Gastroesophageal sphincter (tissue), 4 donors: ENCODE data around the gene UST. TPM values are rescaled to one million over a fixed set of nuclear protein-coding genes. Genes with fewer than 3 reads are reported as not detected.
"Not testable (repeated sequence)": the region's sequence is repeated elsewhere in the genome, so short reads cannot be mapped to it uniquely, and the experiment has no call there.

Source experiments
- ATAC-seq: fragments of 150-250 bp; one replicate; pipeline ENCODE4 v1.9.1; 2016; ENCODE audit warnings: mild to moderate bottlenecking, moderate library complexity
- H3K27ac ChIP-seq, 4 donors: fragments of 200-600 bp; sonication (generic) in 3 of 4; 1 replicate in 3 of 4; 2 replicates in 1 of 4; pipeline ENCODE4 v1.5.1; 2016 to 2019
- H3K27me3 ChIP-seq: fragments of 200-600 bp; sonication (generic); one replicate; pipeline ENCODE4 v1.5.1; 2019
- H3K36me3 ChIP-seq, 2 donors: fragments of 200-600 bp; sonication (generic); one replicate each; pipeline ENCODE4 v1.5.1; 2019; ENCODE audit warnings: control low read depth in 1 of 2
- H3K4me1 ChIP-seq, 3 donors: fragments of 200-600 bp; sonication (generic); 1 replicate in 2 of 3; 2 replicates in 1 of 3; pipeline ENCODE4 v1.5.1; 2016 to 2019; ENCODE audit warnings: control low read depth in 2 of 3
- H3K4me3 ChIP-seq, 2 donors: fragments of 200-600 bp; sonication (generic); one replicate each; pipeline ENCODE4 v1.5.1; 2019; ENCODE audit warnings: mild to moderate bottlenecking in 1 of 2, moderate library complexity in 1 of 2
- H3K9me3 ChIP-seq, 3 donors: fragments of 200-600 bp; sonication (generic); one replicate each; pipeline ENCODE4 v1.5.1; 2017 to 2019; ENCODE audit warnings: control low read depth in 2 of 3
- EP300 ChIP-seq: sonication (generic); formaldehyde crosslinking; IDR thresholded peaks from one replicate; pipeline ENCODE4 v1.6.1; 2017; ENCODE audit warnings: antibody characterized with exemption, mild to moderate bottlenecking
- POLR2A ChIP-seq, 2 donors: fragments of 450-650 bp; IDR thresholded peaks; one replicate each; pipeline ENCODE4 v1.6.1; 2017; ENCODE audit warnings: antibody characterized with exemption in 2 of 2, mild to moderate bottlenecking in 2 of 2, moderate library complexity in 1 of 2
- POLR2AphosphoS5 ChIP-seq: sonication (generic); formaldehyde crosslinking; IDR thresholded peaks from one replicate; pipeline ENCODE4 v1.6.1; 2017; ENCODE audit warnings: antibody characterized with exemption
- WGBS, 2 donors: methylation state at CpG; one replicate each; pipeline ENCODE4 v1.1.5; 2018; ENCODE audit warnings: low coverage in 1 of 2; 5-methylcytosine and 5-hydroxymethylcytosine counted together
- total RNA-seq, 4 donors: library from RNA; depleted of rRNA; stranded (reverse); fragments of >200 nt; gene quantifications; one replicate each; pipeline ENCODE4 v1.1.0, GENCODE V29; 2016
- TF ChIP-seq, protein P1 (sequence below), 4 experiments: fragments of 200-600 bp in 2 of 4; fragments of 450-650 bp in 2 of 4; sonication (generic) in 1 of 4; IDR thresholded peaks; one replicate each; pipeline ENCODE4 v1.5.1; 2017 to 2019; ENCODE audit warnings: antibody characterized with exemption in 4 of 4, mild to moderate bottlenecking in 2 of 4, moderate library complexity in 2 of 4

Gene UST
- total RNA-seq, 4 donors from 2014 or later = 17.4 to 48.1 (median 32.4) TPM

DNA sequence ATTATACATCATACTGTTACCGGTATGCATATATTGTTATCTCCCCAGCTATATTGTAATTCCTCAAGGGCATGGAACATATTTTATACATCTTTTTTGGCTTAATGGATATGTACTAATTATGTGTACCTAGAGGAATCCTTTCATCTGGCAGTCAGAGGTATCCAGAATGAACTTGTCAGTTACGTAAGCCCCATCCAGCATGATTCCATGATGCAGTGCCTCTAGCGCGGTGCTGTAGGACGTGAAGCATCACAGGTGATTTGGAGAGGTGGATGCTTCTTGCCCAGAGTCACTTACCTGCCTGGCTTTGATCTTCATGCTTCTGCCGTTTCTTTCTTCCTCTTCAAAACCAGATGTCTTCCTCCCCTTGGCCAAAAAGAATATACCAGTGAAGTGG lies 159.1 kb downstream of the UST start:
- Histone ChIP-seq H3K4me3 (no peak overlapping the region), H3K4me1 (no peaks in the 10 kb centered on the region), H3K36me3 (no peaks in the 10 kb centered on the region), H3K27ac (no peak overlapping the region), H3K9me3 (no peaks in the 10 kb centered on the region), H3K27me3 (no peaks in the 10 kb centered on the region)
- no peak for ATAC-seq
- TF ChIP-seq POLR2A (IDR thresholded peaks at IDR 0.05) (no peak), EP300 (no peak), POLR2AphosphoS5 (no peak)
- TF ChIP-seq, protein P1, sequence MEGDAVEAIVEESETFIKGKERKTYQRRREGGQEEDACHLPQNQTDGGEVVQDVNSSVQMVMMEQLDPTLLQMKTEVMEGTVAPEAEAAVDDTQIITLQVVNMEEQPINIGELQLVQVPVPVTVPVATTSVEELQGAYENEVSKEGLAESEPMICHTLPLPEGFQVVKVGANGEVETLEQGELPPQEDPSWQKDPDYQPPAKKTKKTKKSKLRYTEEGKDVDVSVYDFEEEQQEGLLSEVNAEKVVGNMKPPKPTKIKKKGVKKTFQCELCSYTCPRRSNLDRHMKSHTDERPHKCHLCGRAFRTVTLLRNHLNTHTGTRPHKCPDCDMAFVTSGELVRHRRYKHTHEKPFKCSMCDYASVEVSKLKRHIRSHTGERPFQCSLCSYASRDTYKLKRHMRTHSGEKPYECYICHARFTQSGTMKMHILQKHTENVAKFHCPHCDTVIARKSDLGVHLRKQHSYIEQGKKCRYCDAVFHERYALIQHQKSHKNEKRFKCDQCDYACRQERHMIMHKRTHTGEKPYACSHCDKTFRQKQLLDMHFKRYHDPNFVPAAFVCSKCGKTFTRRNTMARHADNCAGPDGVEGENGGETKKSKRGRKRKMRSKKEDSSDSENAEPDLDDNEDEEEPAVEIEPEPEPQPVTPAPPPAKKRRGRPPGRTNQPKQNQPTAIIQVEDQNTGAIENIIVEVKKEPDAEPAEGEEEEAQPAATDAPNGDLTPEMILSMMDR (IDR thresholded peaks at IDR 0.05) = no peak
- 91 to 95% methylated on average over 5 to 6 of the region's 6 CpGs for WGBS, 2 donors

GRCh38 chr6:148906386-148906785 lies 159.6 kb downstream of the UST start:
- H3K4me3 ChIP-seq = no peak overlapping the region
- TF ChIP-seq EP300 = no peak
- TF ChIP-seq POLR2A (IDR thresholded peaks at IDR 0.05) = no peak
- TF ChIP-seq POLR2AphosphoS5 = no peak
- TF ChIP-seq, protein P1 (IDR thresholded peaks at IDR 0.05) = no peak
- H3K4me1 ChIP-seq = no peaks in the 10 kb centered on the region
- H3K27me3 ChIP-seq = no peaks in the 10 kb centered on the region
- H3K9me3 ChIP-seq = no peaks in the 10 kb centered on the region
- no peak for ATAC-seq
- 100% methylated on average over 1 of the region's 1 CpG for WGBS, 2 donors
- H3K27ac ChIP-seq = no peak overlapping the region
- H3K36me3 ChIP-seq = no peaks in the 10 kb centered on the region

GRCh38 chr6:148907573-148907972 lies 160.7 kb downstream of the UST start:
- H3K36me3 ChIP-seq = no peaks in the 10 kb centered on the region
- H3K27me3 ChIP-seq = no peaks in the 10 kb centered on the region
- no peak overlapping the region for H3K4me3 ChIP-seq
- no peaks in the 10 kb centered on the region for H3K4me1 ChIP-seq
- no peaks in the 10 kb centered on the region for H3K9me3 ChIP-seq
- no peak overlapping the region for H3K27ac ChIP-seq
- ATAC-seq = no peak
- TF ChIP-seq, protein P1 (IDR thresholded peaks at IDR 0.05) = no peak
- no peak for TF ChIP-seq POLR2A (IDR thresholded peaks at IDR 0.05)
- no peak for TF ChIP-seq EP300
- TF ChIP-seq POLR2AphosphoS5 = no peak
- 96 to 97% methylated on average over 3 to 4 of the region's 4 CpGs for WGBS, 2 donors

- no peaks in the 10 kb centered on the region for H3K4me1 ChIP-seq
- 76 to 80% methylated on average over 3 to 5 of the region's 5 CpGs for WGBS, 2 donors
- H3K27ac ChIP-seq = no peak overlapping the region
- H3K36me3 ChIP-seq = no peaks in the 10 kb centered on the region
- no peak overlapping the region for H3K4me3 ChIP-seq
- TF ChIP-seq, protein P1 (IDR thresholded peaks at IDR 0.05) = no peak
- TF ChIP-seq EP300 (no peak), POLR2AphosphoS5 (no peak), POLR2A (IDR thresholded peaks at IDR 0.05) (no peak)
- no peaks in the 10 kb centered on the region for H3K27me3 ChIP-seq
- no peak for ATAC-seq
- no peaks in the 10 kb centered on the region for H3K9me3 ChIP-seq
Measured at GRCh38 chr6:148912252-148912651, 165.4 kb downstream of the UST start.

- H3K9me3 ChIP-seq = no peaks in the 10 kb centered on the region
- H3K4me1 ChIP-seq = no peaks in the 10 kb centered on the region
- ATAC-seq = no peak
- TF ChIP-seq POLR2AphosphoS5 = no peak
- TF ChIP-seq, protein P1 (IDR thresholded peaks at IDR 0.05) = no peak
- no peak for TF ChIP-seq EP300
- TF ChIP-seq POLR2A (IDR thresholded peaks at IDR 0.05) = no peak
- H3K27me3 ChIP-seq = no peaks in the 10 kb centered on the region
- no peaks in the 10 kb centered on the region for H3K36me3 ChIP-seq
- 30 to 62% methylated on average over 1 of the region's 1 CpG for WGBS, 2 donors
- H3K27ac ChIP-seq = no peak overlapping the region
- H3K4me3 ChIP-seq = no peak overlapping the region
Measured at GRCh38 chr6:148915810-148916209, 169.0 kb downstream of the UST start.

DNA sequence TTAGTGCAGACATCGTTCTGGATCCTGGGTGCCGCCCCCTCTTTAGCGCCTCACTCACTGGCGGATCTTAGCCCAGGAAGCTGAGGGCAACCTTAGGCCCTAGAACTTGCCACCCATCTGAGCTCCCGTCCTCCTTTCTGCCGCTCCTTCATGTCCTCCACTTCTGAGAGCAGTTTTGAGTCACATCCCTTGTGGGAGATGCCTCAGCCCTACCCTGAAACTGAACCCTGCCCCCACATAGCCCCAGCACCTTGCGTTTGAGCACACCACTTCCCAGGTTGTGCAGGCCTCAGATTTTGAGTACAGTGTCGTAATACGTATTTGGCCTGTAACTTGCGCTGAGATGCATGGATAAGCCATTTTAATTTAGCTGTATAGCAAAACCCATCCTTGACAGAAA lies 169.7 kb downstream of the UST start:
- not testable (repeated sequence) for H3K9me3 ChIP-seq
- WGBS, 2 donors = 87 to 93% methylated on average over 5 to 9 of the region's 10 CpGs

More for the DNA sequence above, 169.7 kb downstream of the UST start:
- not testable (repeated sequence) for H3K27ac ChIP-seq, H3K4me3 ChIP-seq, ATAC-seq, H3K27me3 ChIP-seq, H3K36me3 ChIP-seq, H3K4me1 ChIP-seq
